ENCODE data around the gene MLKL. TPM values are rescaled to one million over a fixed set of nuclear protein-coding genes. Genes with fewer than 3 reads are reported as not detected.

The MLKL gene
- polyA plus RNA-seq, 3 donors: 33.6 to 136 (median 37.8) TPM

- no peaks in the 10 kb centered on the region for H3K27me3 ChIP-seq (ENCODE audit: control insufficient read depth in 2 of 2, insufficient read depth in 2 of 2, low read length in 2 of 2)
- no peaks in the 10 kb centered on the region for H3K36me3 ChIP-seq (replicated peaks in 1 of 2; ENCODE audit: control insufficient read depth in 1 of 2, insufficient read depth in 2 of 2, low read length in 2 of 2)
- no peaks in the 10 kb centered on the region for H3K36me3 Mint-ChIP-seq
- intact Hi-C loops (cut with micrococcal nuclease): no loop called here
- no peak overlapping the region for H3K27ac Mint-ChIP-seq
- peaks cover 0 to 2% (median 0%) of the 10 kb centered on the region in 7 donors for H3K9me3 Mint-ChIP-seq
- no peaks in the 10 kb centered on the region for H4K20me1 ChIP-seq (ENCODE audit: insufficient read depth, low read length)
- no peaks in the 10 kb centered on the region for H3K9me3 ChIP-seq (replicated peaks in 1 of 2; ENCODE audit: control insufficient read depth in 1 of 2, insufficient read depth in 1 of 2, low read length in 2 of 2)
- H3K9ac ChIP-seq (ENCODE audit: insufficient read depth, low read length, poor library complexity, severe bottlenecking): no peak overlapping the region
- peaks cover 1 to 3% (median 2%) of the 10 kb centered on the region in 3 donors for H3K27me3 Mint-ChIP-seq (ENCODE audit: low read depth in 3 of 3)
- TF ChIP-seq CTCF (IDR thresholded peaks at IDR 0.05): no peak
- H2AFZ ChIP-seq (ENCODE audit: insufficient read depth, low read depth, low read length, poor library complexity, severe bottlenecking): no peak overlapping the region
- no peak overlapping the region for H3K4me2 ChIP-seq (replicated peaks; ENCODE audit: extremely low read depth, low read length, poor library complexity, severe bottlenecking)
- DNase-seq: no peak
- peaks cover 7 to 9% of the 10 kb centered on the region in 2 donors for H3K4me1 ChIP-seq (ENCODE audit: control insufficient read depth in 1 of 2, insufficient read depth in 2 of 2, low read length in 2 of 2)
- 81% methylated on average over 8 of the region's 10 CpGs for WGBS (ENCODE audit: insufficient coverage)
- no peaks in the 10 kb centered on the region for H3K79me2 ChIP-seq (ENCODE audit: insufficient read depth, low read length)
- H3K4me1 Mint-ChIP-seq: peaks cover 9% of the 10 kb centered on the region
- H3K4me3 ChIP-seq (replicated peaks in 1 of 3; ENCODE audit: low read depth in 2 of 3, low read length in 3 of 3): no peak overlapping the region
- no peak overlapping the region for H3K4me3 Mint-ChIP-seq
- no peak overlapping the region for H3K27ac ChIP-seq (ENCODE audit: low read depth in 1 of 2, low read length in 2 of 2)
Observed at GRCh38 chr16:74713876-74714275, 13.2 kb upstream of the MLKL start.

- H3K36me3 Mint-ChIP-seq: no peaks in the 10 kb centered on the region
- H3K4me1 Mint-ChIP-seq: peaks cover 15% of the 10 kb centered on the region
- H3K4me3 ChIP-seq (replicated peaks in 1 of 3; ENCODE audit: low read depth in 2 of 3, low read length in 3 of 3): no peak overlapping the region
- H3K79me2 ChIP-seq (ENCODE audit: insufficient read depth, low read length): no peaks in the 10 kb centered on the region
- H3K27me3 Mint-ChIP-seq (ENCODE audit: low read depth in 3 of 3): peaks cover 1 to 3% (median 2%) of the 10 kb centered on the region in 3 donors
- no peak for DNase-seq
- H3K4me2 ChIP-seq (replicated peaks; ENCODE audit: extremely low read depth, low read length, poor library complexity, severe bottlenecking): no peak overlapping the region
- H2AFZ ChIP-seq (ENCODE audit: insufficient read depth, low read depth, low read length, poor library complexity, severe bottlenecking): no peak overlapping the region
- TF ChIP-seq CTCF (IDR thresholded peaks at IDR 0.05): no peak
- H3K9me3 ChIP-seq (replicated peaks in 1 of 2; ENCODE audit: control insufficient read depth in 1 of 2, insufficient read depth in 1 of 2, low read length in 2 of 2): no peaks in the 10 kb centered on the region
- H3K4me1 ChIP-seq (ENCODE audit: control insufficient read depth in 1 of 2, insufficient read depth in 2 of 2, low read length in 2 of 2): peaks cover 13 to 15% of the 10 kb centered on the region in 2 donors
- H4K20me1 ChIP-seq (ENCODE audit: insufficient read depth, low read length): no peaks in the 10 kb centered on the region
- no peaks in the 10 kb centered on the region for H3K27me3 ChIP-seq (ENCODE audit: control insufficient read depth in 2 of 2, insufficient read depth in 2 of 2, low read length in 2 of 2)
- H3K9me3 Mint-ChIP-seq: no peaks in the 10 kb centered on the region
- no peak overlapping the region for H3K27ac ChIP-seq (ENCODE audit: low read depth in 1 of 2, low read length in 2 of 2)
- no peak overlapping the region for H3K27ac Mint-ChIP-seq
- intact Hi-C loops (cut with micrococcal nuclease): no loop called here
- WGBS (ENCODE audit: insufficient coverage): 88% methylated on average over 8 of the region's 10 CpGs
- H3K4me3 Mint-ChIP-seq: no peak overlapping the region
- no peaks in the 10 kb centered on the region for H3K36me3 ChIP-seq (replicated peaks in 1 of 2; ENCODE audit: control insufficient read depth in 1 of 2, insufficient read depth in 2 of 2, low read length in 2 of 2)
- H3K9ac ChIP-seq (ENCODE audit: insufficient read depth, low read length, poor library complexity, severe bottlenecking): no peak overlapping the region
Observed at GRCh38 chr16:74713325-74713724, 12.7 kb upstream of the MLKL start.
